ENCODE measurements around the gene IGF1R.
A peak's percentile ranks its signal among the peaks of the same experiment; 100 is the strongest.

Gene IGF1R

GRCh38 chr15:98946301-98947255 lies 298.2 kb downstream of the IGF1R start:
- Histone ChIP-seq H3K4me2 (no peak overlapping the region), H3K4me1 (peaks cover 0 to 13% (median 8%) of the 10 kb centered on the region in 10 experiments; a peak in 15 of 20 replicates), H3K27ac (no peak overlapping the region), H3K36me3 (peaks cover 87 to 99% (median 98%) of the 10 kb centered on the region in 11 experiments), H3K4me3 (no peak overlapping the region), H3K9ac (no peak overlapping the region), H3K27me3 (no peaks in the 10 kb centered on the region), H4K20me1 (peaks cover 0 to 66% (median 33%) of the 10 kb centered on the region in 11 experiments; a peak in 12 of 22 replicates), H3K9me3 (replicated peaks in 1 of 11) (no peaks in the 10 kb centered on the region)
- TF ChIP-seq Cebpa-rat (IDR thresholded peaks at IDR 0.05), result no peak

GRCh38 chr15:98948456-98948855 lies 300.1 kb downstream of the IGF1R start:
- Histone ChIP-seq H3K4me1 (peaks cover 8 to 26% (median 22%) of the 10 kb centered on the region in 10 experiments), H3K36me3 (peaks cover 87 to 99% (median 97%) of the 10 kb centered on the region in 11 experiments), H3K9me3 (replicated peaks in 1 of 11) (no peaks in the 10 kb centered on the region), H3K27me3 (no peaks in the 10 kb centered on the region; a peak in 1 of 22 replicates), H4K20me1 (peaks cover 0 to 73% (median 46%) of the 10 kb centered on the region in 11 experiments; a peak in 14 of 22 replicates), H3K9ac (no peak overlapping the region), H3K4me2 (no peak overlapping the region), H3K4me3 (no peak overlapping the region), H3K27ac (no peak overlapping the region)
- no peak for TF ChIP-seq Cebpa-rat (IDR thresholded peaks at IDR 0.05)

- Histone ChIP-seq H3K4me1 (peaks cover 11 to 31% (median 26%) of the 10 kb centered on the region in 10 experiments), H3K9ac (no peak overlapping the region), H3K4me3 (no peak overlapping the region), H3K27ac (no peak overlapping the region), H4K20me1 (peaks cover 0 to 78% (median 51%) of the 10 kb centered on the region in 11 experiments; a peak in 15 of 22 replicates), H3K27me3 (no peaks in the 10 kb centered on the region; a peak in 1 of 22 replicates), H3K36me3 (peaks cover 87 to 99% (median 97%) of the 10 kb centered on the region in 11 experiments), H3K9me3 (replicated peaks in 1 of 11) (no peaks in the 10 kb centered on the region), H3K4me2 (no peak overlapping the region)
- TF ChIP-seq Cebpa-rat (IDR thresholded peaks at IDR 0.05), result no peak
These were observed 300.6 kb downstream of the IGF1R start for GRCh38 chr15:98948941-98949340.

- Histone ChIP-seq H3K4me2 (no peak overlapping the region), H3K4me3 (no peak overlapping the region), H3K27me3 (no peaks in the 10 kb centered on the region; a peak in 1 of 22 replicates), H3K9ac (no peak overlapping the region), H4K20me1 (peaks cover 0 to 79% (median 56%) of the 10 kb centered on the region in 11 experiments; a peak in 16 of 22 replicates), H3K4me1 (peaks cover 18 to 38% (median 33%) of the 10 kb centered on the region in 10 experiments), H3K9me3 (replicated peaks in 1 of 11) (no peaks in the 10 kb centered on the region), H3K36me3 (peaks cover 87 to 99% (median 97%) of the 10 kb centered on the region in 11 experiments), H3K27ac (no peak overlapping the region)
- TF ChIP-seq Cebpa-rat (IDR thresholded peaks at IDR 0.05), result no peak
These were observed 301.3 kb downstream of the IGF1R start for GRCh38 chr15:98949624-98950023.

- Histone ChIP-seq H3K36me3 (peaks cover 87 to 99% (median 97%) of the 10 kb centered on the region in 11 experiments), H3K9me3 (replicated peaks in 1 of 11) (no peaks in the 10 kb centered on the region), H4K20me1 (peaks cover 0 to 73% (median 57%) of the 10 kb centered on the region in 11 experiments; a peak in 17 of 22 replicates), H3K4me1 (peaks cover 24 to 44% (median 39%) of the 10 kb centered on the region in 10 experiments), H3K27me3 (no peaks in the 10 kb centered on the region; a peak in 1 of 22 replicates), H3K4me2 (no peak overlapping the region), H3K4me3 (no peak overlapping the region), H3K9ac (no peak overlapping the region), H3K27ac (no peak overlapping the region)
- TF ChIP-seq Cebpa-rat (IDR thresholded peaks at IDR 0.05), result no peak
These were observed 301.9 kb downstream of the IGF1R start for GRCh38 chr15:98950248-98950647.

GRCh38 chr15:98951004-98951403 lies 302.7 kb downstream of the IGF1R start:
- Histone ChIP-seq H3K9ac (no peak overlapping the region), H4K20me1 (peaks cover 5 to 79% (median 57%) of the 10 kb centered on the region in 11 experiments; a peak in 18 of 22 replicates), H3K36me3 (peaks cover 86 to 100% (median 98%) of the 10 kb centered on the region in 11 experiments), H3K4me3 (no peak overlapping the region), H3K27ac (no peak overlapping the region), H3K4me2 (no peak overlapping the region), H3K9me3 (replicated peaks in 1 of 11) (no peaks in the 10 kb centered on the region), H3K4me1 (peaks cover 32 to 51% (median 47%) of the 10 kb centered on the region in 10 experiments), H3K27me3 (no peaks in the 10 kb centered on the region; a peak in 1 of 22 replicates)
- TF ChIP-seq Cebpa-rat (IDR thresholded peaks at IDR 0.05), result no peak

GRCh38 chr15:98951493-98952320 lies 303.4 kb downstream of the IGF1R start:
- Histone ChIP-seq H3K27ac (peak overlapping the region in 1 of 11 experiments; percentile 28; a peak in 1 of 22 replicates), H3K36me3 (peaks cover 92 to 100% (median 99%) of the 10 kb centered on the region in 11 experiments), H3K27me3 (no peaks in the 10 kb centered on the region; a peak in 1 of 22 replicates), H3K9me3 (replicated peaks in 1 of 11) (no peaks in the 10 kb centered on the region), H4K20me1 (peaks cover 10 to 81% (median 58%) of the 10 kb centered on the region in 11 experiments; a peak in 18 of 22 replicates), H3K4me3 (no peak overlapping the region), H3K4me2 (peak overlapping the region in 7 of 11 experiments; percentile 14 to 70 (median 25); a peak in 12 of 22 replicates), H3K9ac (no peak overlapping the region), H3K4me1 (peaks cover 33 to 58% (median 54%) of the 10 kb centered on the region in 10 experiments)
- TF ChIP-seq Cebpa-rat (IDR thresholded peaks at IDR 0.05), result no peak

GRCh38 chr15:98952381-98952803 lies 304.1 kb downstream of the IGF1R start:
- peaks cover 15 to 83% (median 61%) of the 10 kb centered on the region in 11 experiments; a peak in 18 of 22 replicates for H4K20me1 ChIP-seq
- no peak for TF ChIP-seq Cebpa-rat (IDR thresholded peaks at IDR 0.05)
- 0 out of 22 replicates have a peak overlapping the region, but pooled peaks of 1 of the 11 experiments have one; percentile 2 for H3K9ac ChIP-seq
- peak overlapping the region in 7 of 11 experiments; percentile 14 to 70 (median 25); a peak in 12 of 22 replicates for H3K4me2 ChIP-seq
- H3K4me1 ChIP-seq, result peaks cover 37 to 65% (median 60%) of the 10 kb centered on the region in 10 experiments
- H3K27me3 ChIP-seq, result no peaks in the 10 kb centered on the region; a peak in 1 of 22 replicates
- peak overlapping the region in 2 of 11 experiments; percentile 28 to 77; a peak in 1 of 22 replicates for H3K27ac ChIP-seq
- peaks cover 97 to 100% (median 99%) of the 10 kb centered on the region in 11 experiments for H3K36me3 ChIP-seq
- no peaks in the 10 kb centered on the region for H3K9me3 ChIP-seq (replicated peaks in 1 of 11)
- H3K4me3 ChIP-seq, result no peak overlapping the region

All from BLaER1 treated with 17β-estradiol and CSF1 and Interleukin-3, amounts not matched to agents 10 nM and 100 nM (cell line).